HG02763 (cell line): Measurements from ENCODE around the gene RPS27L.

ENCODE experiments used
- ATAC-seq: cut with Tn5 transposase; IDR thresholded peaks from one replicate; pipeline ENCODE4 v1.9.1; 2021; ENCODE audit warnings: mild to moderate bottlenecking, moderate library complexity; ENCODE audit not compliant: unreplicated experiment

Gene RPS27L

GRCh38 chr15:63157118-63157843 is at the start of gene RPS27L:
TSS of gene RPS27L (minus strand) at chr15:63157477. CDS start at chr15:63157405, 72 bp downstream.
- ATAC-seq = peak; percentile 83

GRCh38 chr15:63206079-63206478 is 48.8 kb upstream of the RPS27L start:
- ATAC-seq = no peak

DNA sequence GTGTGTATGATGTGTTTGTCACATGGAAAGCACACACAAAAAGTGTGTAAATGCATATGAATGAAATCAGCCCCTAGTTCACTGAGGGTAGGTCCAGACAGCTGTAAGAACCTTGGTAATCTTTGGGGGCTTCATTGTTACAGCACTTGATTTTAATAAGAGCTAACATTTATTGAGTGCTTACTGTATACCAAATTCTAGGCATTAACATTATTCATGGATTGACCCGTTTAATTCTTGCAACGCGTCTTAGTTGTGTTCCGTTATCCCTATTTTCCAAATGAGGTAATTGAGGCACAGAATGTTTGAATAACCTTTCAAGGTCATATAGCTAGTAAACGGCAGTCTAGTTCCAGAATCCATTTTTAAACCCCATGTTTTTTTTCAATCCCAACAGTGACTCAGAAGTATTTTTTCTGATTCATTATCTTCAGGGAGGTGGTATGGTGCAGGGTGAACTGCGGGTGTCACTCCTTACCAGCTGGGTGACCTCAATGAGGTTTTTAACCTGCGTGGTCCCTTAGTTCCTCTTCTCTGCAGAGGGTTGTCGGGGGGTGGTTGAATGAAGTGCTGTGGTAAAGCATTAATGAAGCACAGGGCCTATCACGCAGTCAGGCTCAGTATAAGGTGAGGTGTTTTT is 46.3 kb upstream of the RPS27L start:
- no peak for ATAC-seq

GRCh38 chr15:63202861-63203260 is 45.6 kb upstream of the RPS27L start:
- ATAC-seq = no peak

- no peak for ATAC-seq
Observed at GRCh38 chr15:63200464-63201249, 43.4 kb upstream of the RPS27L start.

DNA sequence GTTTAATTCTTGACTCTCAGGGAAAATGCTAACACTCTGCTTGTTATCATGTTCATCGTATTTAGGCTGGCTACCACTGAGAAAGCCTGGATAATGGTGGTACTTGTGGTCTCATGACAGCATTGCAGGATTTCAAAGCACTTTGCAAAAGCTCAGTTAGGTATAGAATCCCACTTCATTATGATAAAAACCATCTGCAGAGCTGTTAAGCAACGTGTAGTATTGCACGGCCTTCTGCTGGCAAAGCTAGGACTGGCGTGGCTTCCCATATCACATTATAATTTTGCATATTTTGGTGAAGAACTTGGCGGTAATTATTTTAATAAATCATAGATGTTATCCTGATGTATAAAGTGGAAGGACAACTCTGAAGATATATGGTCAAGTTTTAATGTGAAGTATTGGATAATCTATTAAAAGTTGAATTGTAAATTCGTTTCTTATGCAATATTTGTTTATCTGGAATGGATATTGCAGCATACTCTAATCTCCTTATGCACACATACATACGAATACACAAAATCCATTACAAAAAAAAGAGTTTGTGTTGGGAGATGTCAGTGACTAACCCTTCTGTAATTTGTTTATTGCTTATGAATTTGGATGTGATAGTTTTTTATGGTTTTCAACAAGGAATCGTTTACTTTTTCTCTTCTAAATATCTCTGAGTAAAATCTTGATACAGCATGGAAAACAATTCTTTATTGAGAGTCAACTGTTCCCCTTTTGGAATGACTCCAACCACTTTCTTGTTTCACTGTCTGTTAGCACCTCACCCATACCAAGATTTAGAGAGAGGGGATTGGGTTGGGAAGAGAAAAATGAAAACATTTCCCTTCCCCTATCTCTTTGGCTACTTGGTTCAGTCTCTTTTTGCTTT is 41.3 kb upstream of the RPS27L start:
- ATAC-seq = no peak

GRCh38 chr15:63197626-63198025 is 40.3 kb upstream of the RPS27L start:
- ATAC-seq = no peak

DNA sequence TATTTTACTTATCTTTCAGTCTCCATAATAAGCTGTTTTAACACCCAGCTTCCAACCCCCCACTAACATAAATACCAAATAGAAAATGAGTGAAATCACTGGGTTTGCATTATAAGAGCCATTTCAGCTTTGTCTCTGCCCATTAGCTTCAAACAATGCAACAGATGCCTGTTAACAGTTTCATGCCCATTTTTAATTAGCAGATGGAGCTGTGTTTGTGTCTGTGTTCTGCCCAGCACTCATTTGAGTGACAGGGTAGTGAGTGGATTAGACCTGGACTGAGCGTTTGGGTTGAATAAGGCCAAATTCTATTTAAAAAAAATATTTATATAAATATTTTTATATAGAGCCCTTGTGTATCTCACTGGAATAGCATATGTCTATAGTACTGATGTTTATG is 39.6 kb upstream of the RPS27L start:
- ATAC-seq = no peak

- ATAC-seq = no peak
Observed at GRCh38 chr15:63195569-63196015, 38.3 kb upstream of the RPS27L start.

- ATAC-seq = no peak
Observed at GRCh38 chr15:63194880-63195568, 37.7 kb upstream of the RPS27L start.

GRCh38 chr15:63194302-63194701 is 37.0 kb upstream of the RPS27L start:
- ATAC-seq = no peak

GRCh38 chr15:63192619-63193206 is 35.4 kb upstream of the RPS27L start:
- no peak for ATAC-seq

GRCh38 chr15:63191895-63192618 is 34.8 kb upstream of the RPS27L start:
- peak; percentile 44 for ATAC-seq

GRCh38 chr15:63190769-63191649 is 33.7 kb upstream of the RPS27L start:
- no peak for ATAC-seq

GRCh38 chr15:63189941-63190768 is 32.9 kb upstream of the RPS27L start:
- no peak for ATAC-seq

DNA sequence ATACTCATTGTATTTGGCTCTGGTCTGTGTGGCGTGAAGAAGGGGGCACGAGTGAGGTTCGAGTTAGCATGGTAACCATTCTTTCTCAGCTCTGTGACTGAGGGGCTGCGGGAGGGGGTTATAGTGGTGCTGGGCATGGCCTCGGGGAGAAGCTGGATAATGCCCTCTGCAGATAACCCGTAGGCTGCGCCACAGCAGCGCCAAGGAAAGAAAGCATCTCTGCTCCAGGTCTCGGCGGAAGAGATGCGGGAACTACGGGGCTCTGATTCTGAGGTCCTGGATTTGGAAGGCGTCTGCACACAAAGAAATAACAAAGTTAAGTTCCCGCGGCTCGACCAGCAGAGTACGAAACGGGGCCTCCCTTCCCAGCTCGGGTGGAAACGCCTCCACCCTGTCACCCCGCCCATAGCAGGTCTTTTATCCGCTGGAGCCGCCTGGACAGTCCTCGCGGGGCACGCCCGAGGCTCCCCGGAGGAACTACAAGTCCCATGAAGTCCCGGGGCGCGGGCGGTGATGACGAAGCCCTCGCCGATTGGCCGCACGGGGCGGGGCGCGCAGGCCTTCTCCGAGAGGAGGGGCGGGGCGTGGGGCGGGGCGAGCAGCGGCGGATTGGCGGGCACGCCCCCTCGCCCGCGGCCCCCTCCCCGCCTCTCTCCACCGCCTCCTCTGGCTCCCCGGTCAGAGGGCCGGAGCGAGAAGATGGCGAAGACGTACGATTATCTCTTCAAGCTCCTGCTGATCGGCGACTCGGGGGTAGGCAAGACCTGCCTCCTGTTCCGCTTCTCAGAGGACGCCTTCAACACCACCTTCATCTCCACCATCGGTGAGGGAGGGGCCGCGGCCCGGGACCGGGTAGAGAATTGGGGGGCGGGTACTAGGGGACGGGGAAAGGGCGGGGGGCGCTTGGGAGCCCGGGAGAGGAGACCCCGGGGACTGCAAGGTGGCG is 31.9 kb upstream of the RPS27L start, which contains the start of gene RAB8B:
Gene RAB8B (plus strand): TSS at position 681 of the 946 bp plus-strand sequence. CDS start 19 bp downstream, at position 700.
- ATAC-seq = peak; percentile 77
